PC-9 (cell line): ENCODE measurements around the gene RAMACL. TPM values are rescaled to one million over a fixed set of nuclear protein-coding genes. Genes with fewer than 3 reads are reported as not detected.

Experiments used
- BruUV-seq: library from RNA; stranded (reverse); fragments of 400-500 nt; replicated peaks from 2 replicates; lab custom pipeline; 2021; lab: Mats Ljungman, UMichigan
- CTCF ChIA-PET: fragments of 300-600 bp; sonication (Branson Sonifier 250); formaldehyde crosslinking; loops from one replicate; lab custom pipeline; 2022; ENCODE audit warnings: antibody characterized with exemption; lab: Charles Lee
- POLR2A ChIA-PET: fragments of 300-600 bp; sonication (Branson Sonifier 250); formaldehyde crosslinking; loops from one replicate; lab custom pipeline; 2022; ENCODE audit warnings: antibody characterized with exemption; ENCODE audit not compliant: unreplicated experiment; lab: Charles Lee
- DNase-seq, 2 experiments: peaks; one replicate each; pipeline versions ENCODE4 v3.0.0 to v3.0.0-alpha.2; 2015 to 2022; ENCODE audit warnings: mixed read lengths in 1 of 2
- H2AFZ ChIP-seq: fragments of 200-600 bp; sonication (generic); 2 replicates; pipeline ENCODE4 v1.8.1; 2017; ENCODE audit warnings: antibody characterized with exemption
- H3F3A ChIP-seq: fragments of 200-600 bp; sonication (generic); 2 replicates; pipeline ENCODE4 v1.8.1; 2017; ENCODE audit warnings: antibody characterized with exemption, mild to moderate bottlenecking, low read depth; ENCODE audit not compliant: insufficient read depth
- H3K27ac ChIP-seq: fragments of 200-600 bp; sonication (generic); 2 replicates; pipeline ENCODE4 v1.6.1; 2016; ENCODE audit warnings: mixed run types
- H3K27me3 ChIP-seq: fragments of 200-600 bp; sonication (generic); 2 replicates; pipeline ENCODE4 v1.6.1; 2016; ENCODE audit warnings: low read depth, mixed run types; ENCODE audit not compliant: insufficient read depth
- H3K36me3 ChIP-seq: fragments of 200-600 bp; sonication (generic); 2 replicates; pipeline ENCODE4 v1.6.1; 2016; ENCODE audit warnings: low read depth, mixed run types
- H3K4me1 ChIP-seq: fragments of 200-600 bp; sonication (generic); replicated peaks from 2 replicates; pipeline ENCODE4 v1.6.1; 2016; ENCODE audit warnings: mixed run types; ENCODE audit not compliant: insufficient read depth
- H3K4me2 ChIP-seq: fragments of 200-600 bp; sonication (generic); 2 replicates; pipeline ENCODE4 v1.6.1; 2017; ENCODE audit warnings: mixed run types
- H3K4me3 ChIP-seq: fragments of 200-600 bp; sonication (generic); 2 replicates; pipeline ENCODE4 v1.6.1; 2016; ENCODE audit warnings: mixed run types
- H3K79me2 ChIP-seq: fragments of 200-600 bp; sonication (generic); 2 replicates; pipeline ENCODE4 v1.6.1; 2017; ENCODE audit warnings: low read depth, mixed run types
- H3K9me2 ChIP-seq: fragments of 200-600 bp; sonication (generic); 2 replicates; pipeline ENCODE4 v1.8.1; 2017; ENCODE audit warnings: mild to moderate bottlenecking; ENCODE audit not compliant: insufficient read depth
- H3K9me3 ChIP-seq: fragments of 200-600 bp; sonication (generic); 2 replicates; pipeline ENCODE4 v1.8.1; 2016; ENCODE audit warnings: low read depth; ENCODE audit not compliant: insufficient read depth
- H4K20me1 ChIP-seq: fragments of 200-600 bp; sonication (generic); 2 replicates; pipeline ENCODE4 v1.8.1; 2017; ENCODE audit not compliant: insufficient read depth
- CTCF ChIP-seq: fragments of 200-600 bp; sonication (generic); conservative IDR thresholded peaks from 2 replicates; pipeline ENCODE4 v1.6.1; 2017; ENCODE audit warnings: mixed run types, antibody characterized with exemption, mild to moderate bottlenecking, moderate library complexity
- EZH2 ChIP-seq: fragments of 200-600 bp; sonication (generic); IDR thresholded peaks from 2 replicates; pipeline ENCODE4 v1.8.0; 2017; ENCODE audit warnings: antibody characterized with exemption, low read depth
- intact Hi-C: fragments of 100-400 bp; cut with micrococcal nuclease; formaldehyde crosslinking; loops from one replicate; pipeline ENCODE4 v1.10.0; 2022; ENCODE audit not compliant: unreplicated experiment
- total RNA-seq: library from RNA; stranded (reverse); gene quantifications from 2 replicates; pipeline ENCODE4 v1.2.3, GENCODE V29; 2021

Gene RAMACL
- total RNA-seq, 1 experiment from 2014 or later: 0.52 TPM

GRCh38 chr6:166543603-166544295 lies 42.7 kb downstream of the RAMACL start:
- DNase-seq: no peak
- H3F3A ChIP-seq: peaks cover 8% of the 10 kb centered on the region; the same call in 1 of the 2 replicates
- H3K27me3 ChIP-seq: no peaks in the 10 kb centered on the region
- no peaks in the 10 kb centered on the region for H3K79me2 ChIP-seq
- TF ChIP-seq CTCF: no peak
- no peak for TF ChIP-seq EZH2
- H4K20me1 ChIP-seq: no peaks in the 10 kb centered on the region
- POLR2A ChIA-PET: no interaction called here
- no peaks in the 10 kb centered on the region for H3K9me3 ChIP-seq
- intact Hi-C loops: no loop called here
- H3K9me2 ChIP-seq: no peaks in the 10 kb centered on the region
- H3K4me1 ChIP-seq: peaks cover 17% of the 10 kb centered on the region
- no peaks in the 10 kb centered on the region for H3K36me3 ChIP-seq
- H3K27ac ChIP-seq: no peak overlapping the region
- H2AFZ ChIP-seq: no peak overlapping the region
- H3K4me3 ChIP-seq: no peak overlapping the region
- CTCF ChIA-PET: no interaction called here
- H3K4me2 ChIP-seq: no peak overlapping the region
- BruUV-seq: no TSS peak

GRCh38 chr6:166542580-166542912 lies 43.9 kb downstream of the RAMACL start:
- Histone ChIP-seq H3K27ac (peak overlapping the region; percentile 46), H3K4me3 (no peak overlapping the region; the same call in 1 of the 2 replicates), H4K20me1 (no peaks in the 10 kb centered on the region), H3K4me1 (peaks cover 17% of the 10 kb centered on the region), H3K4me2 (peak overlapping the region; percentile 68), H3K36me3 (no peaks in the 10 kb centered on the region), H3F3A (peaks cover 8% of the 10 kb centered on the region; the same call in 1 of the 2 replicates), H3K9me3 (no peaks in the 10 kb centered on the region), H2AFZ (no peak overlapping the region), H3K27me3 (no peaks in the 10 kb centered on the region), H3K79me2 (no peaks in the 10 kb centered on the region), H3K9me2 (no peaks in the 10 kb centered on the region)
- no peak for TF ChIP-seq CTCF
- no peak for TF ChIP-seq EZH2
- BruUV-seq: no TSS peak
- peak; percentile 63 to 76 for DNase-seq
- ChIA-PET POLR2A (interaction anchor here (1.0 kb wide), 1 partner anchor 85 kb away, joined by 7 read pairs; no protein-coding TSS in a partner anchor), CTCF (no interaction called here)
- intact Hi-C loops: loop anchor here (1.0 kb wide), 1 partner anchor 85 kb away; the partner anchor contains the start of gene RPS6KA2

- BruUV-seq: no TSS peak
- Histone ChIP-seq H3K9me3 (no peaks in the 10 kb centered on the region), H3K4me1 (peaks cover 17% of the 10 kb centered on the region), H4K20me1 (no peaks in the 10 kb centered on the region), H3K27ac (peak overlapping the region; percentile 44), H3K4me3 (no peak overlapping the region; the same call in 1 of the 2 replicates), H3K36me3 (no peaks in the 10 kb centered on the region), H3K9me2 (no peaks in the 10 kb centered on the region), H3K27me3 (no peaks in the 10 kb centered on the region), H3K4me2 (peak overlapping the region; percentile 68), H2AFZ (no peak overlapping the region), H3K79me2 (no peaks in the 10 kb centered on the region), H3F3A (peaks cover 8% of the 10 kb centered on the region; the same call in 1 of the 2 replicates)
- TF ChIP-seq CTCF: no peak
- TF ChIP-seq EZH2: no peak
- CTCF ChIA-PET: no interaction called here
- DNase-seq: no peak
- POLR2A ChIA-PET: interaction anchor here (1.0 kb wide), 1 partner anchor 86 kb away, joined by 7 read pairs; no protein-coding TSS in a partner anchor
- intact Hi-C loops: loop anchor here (1.0 kb wide), 1 partner anchor 85 kb away; the partner anchor contains the start of gene RPS6KA2
Measured at GRCh38 chr6:166541876-166542579, 44.5 kb downstream of the RAMACL start.
